SKM-1 (cell line): ENCODE measurements around the gene ZFP36L2.

Experiments used
- DNase-seq: peaks from one replicate; lab custom pipeline; 2025; ENCODE audit not compliant: unreplicated experiment; lab: John Stamatoyannopoulos, UW

ZFP36L2 gene, protein sequence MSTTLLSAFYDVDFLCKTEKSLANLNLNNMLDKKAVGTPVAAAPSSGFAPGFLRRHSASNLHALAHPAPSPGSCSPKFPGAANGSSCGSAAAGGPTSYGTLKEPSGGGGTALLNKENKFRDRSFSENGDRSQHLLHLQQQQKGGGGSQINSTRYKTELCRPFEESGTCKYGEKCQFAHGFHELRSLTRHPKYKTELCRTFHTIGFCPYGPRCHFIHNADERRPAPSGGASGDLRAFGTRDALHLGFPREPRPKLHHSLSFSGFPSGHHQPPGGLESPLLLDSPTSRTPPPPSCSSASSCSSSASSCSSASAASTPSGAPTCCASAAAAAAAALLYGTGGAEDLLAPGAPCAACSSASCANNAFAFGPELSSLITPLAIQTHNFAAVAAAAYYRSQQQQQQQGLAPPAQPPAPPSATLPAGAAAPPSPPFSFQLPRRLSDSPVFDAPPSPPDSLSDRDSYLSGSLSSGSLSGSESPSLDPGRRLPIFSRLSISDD

DNA sequence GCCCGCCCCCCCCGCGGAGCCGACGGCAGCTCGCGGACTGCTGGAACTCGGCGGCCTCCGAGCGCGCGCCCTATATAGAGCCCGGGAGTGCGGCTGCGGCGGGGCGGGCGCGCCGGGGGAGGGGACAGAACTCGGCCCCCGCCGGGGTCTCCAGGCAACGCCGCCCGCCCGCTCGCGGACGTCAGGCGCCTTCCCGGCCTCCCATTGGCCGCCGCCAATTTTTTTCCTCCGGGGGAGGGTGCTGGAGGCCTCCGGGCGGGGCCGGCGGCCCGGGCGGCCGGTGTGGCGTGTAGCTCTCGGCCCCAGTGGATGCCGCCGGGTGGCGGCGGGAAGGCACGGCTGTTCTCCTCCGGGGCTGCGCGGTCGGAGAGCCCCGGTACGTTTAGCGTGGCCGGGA, at the start of gene ZFP36L2:
TSS of gene ZFP36L2 (minus strand) at position 49 of the 397 bp plus-strand sequence. CDS start 291 bp downstream, outside the sequence.
- peak; percentile 82 for DNase-seq

DNA sequence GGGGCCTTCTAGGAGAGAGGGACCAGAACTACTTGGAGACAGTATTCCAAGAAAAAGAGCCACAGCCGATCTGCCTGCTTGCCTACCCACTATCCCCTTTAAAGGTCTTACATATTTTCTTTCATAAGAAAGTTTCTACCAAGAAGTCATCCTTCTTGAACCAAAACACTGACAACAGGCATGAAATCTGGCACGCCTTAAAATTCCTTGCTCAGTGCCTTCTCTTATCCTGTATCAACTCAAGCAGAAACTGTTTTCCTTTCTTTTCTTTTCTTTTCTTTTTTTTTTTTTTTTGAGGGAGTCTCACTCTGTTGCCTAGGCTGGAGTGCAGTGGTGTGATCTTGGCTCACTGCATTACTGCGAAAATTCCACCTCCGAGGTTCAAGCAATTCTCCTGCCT, 48.3 kb upstream of the ZFP36L2 start:
- no peak for DNase-seq

DNA sequence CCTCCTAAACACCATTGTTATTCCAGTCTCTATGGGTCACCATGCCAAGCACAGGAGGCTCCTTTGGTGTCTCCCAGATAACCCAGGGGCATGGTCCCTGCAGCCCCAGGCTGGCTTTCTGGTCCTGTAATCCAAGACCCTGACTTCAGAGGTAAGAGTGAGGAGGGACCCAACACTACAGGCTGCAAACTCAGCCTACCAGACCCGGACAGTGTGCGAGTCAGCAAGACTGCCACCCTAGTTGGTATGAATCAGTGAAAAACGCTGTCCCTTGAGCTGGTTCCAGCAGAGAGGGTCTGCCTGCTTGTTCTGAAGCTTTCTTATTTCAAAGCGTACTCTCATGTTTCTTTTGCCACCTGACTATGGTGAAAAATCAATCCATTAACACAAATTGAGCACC, 47.6 kb upstream of the ZFP36L2 start:
- no peak for DNase-seq

DNA sequence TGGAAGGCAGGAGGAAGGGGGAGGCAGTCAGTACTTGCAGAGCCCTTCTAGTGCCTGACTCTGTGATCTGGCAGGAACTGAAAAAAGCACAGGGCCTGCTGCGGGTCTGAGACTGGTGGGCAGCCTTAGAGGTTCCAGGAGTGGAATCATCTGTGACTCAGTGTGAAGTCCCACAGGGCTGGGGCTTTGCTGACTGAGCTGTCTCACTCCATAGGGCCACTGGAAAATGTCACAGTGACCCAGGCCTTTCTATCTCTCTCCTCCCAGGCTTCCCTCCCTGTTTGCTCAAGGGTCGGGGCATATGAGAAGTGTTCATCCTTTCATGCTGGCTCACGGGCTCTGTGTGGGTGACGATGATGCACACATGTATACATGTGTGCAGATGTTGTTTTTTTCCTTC, 47.1 kb upstream of the ZFP36L2 start:
- no peak for DNase-seq

DNA sequence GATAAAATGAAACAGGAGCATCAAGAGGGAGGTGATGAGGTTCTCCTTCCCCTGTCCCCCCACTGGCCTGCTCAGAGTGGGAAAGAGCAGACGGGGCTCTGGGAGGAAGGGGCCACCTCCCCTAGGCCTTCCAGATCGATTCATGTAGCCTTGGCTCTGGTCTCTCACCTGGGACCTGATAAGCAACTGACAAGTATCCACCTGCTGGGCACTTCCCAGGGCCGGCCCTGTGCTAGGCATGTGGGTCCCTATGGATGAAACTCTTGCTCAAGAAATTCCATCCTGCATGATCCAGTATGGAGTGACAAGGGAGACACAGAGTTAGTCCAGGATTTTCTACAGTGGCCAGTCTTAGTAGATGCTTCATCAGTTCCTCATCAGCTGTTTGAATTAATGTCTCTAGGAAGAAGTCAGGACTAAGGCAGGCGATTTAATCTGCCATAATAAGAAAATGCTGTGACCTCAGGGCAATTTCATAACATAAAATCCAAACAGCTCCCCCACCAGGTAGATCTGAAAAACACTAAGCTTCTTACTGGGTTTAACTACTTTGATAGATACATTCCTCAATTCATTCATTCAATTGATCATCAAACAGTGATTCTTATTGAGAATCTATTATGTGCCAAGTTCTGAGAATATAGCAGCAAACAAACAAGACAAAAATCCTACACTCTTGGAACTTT, 44.7 kb upstream of the ZFP36L2 start:
- no peak for DNase-seq

DNA sequence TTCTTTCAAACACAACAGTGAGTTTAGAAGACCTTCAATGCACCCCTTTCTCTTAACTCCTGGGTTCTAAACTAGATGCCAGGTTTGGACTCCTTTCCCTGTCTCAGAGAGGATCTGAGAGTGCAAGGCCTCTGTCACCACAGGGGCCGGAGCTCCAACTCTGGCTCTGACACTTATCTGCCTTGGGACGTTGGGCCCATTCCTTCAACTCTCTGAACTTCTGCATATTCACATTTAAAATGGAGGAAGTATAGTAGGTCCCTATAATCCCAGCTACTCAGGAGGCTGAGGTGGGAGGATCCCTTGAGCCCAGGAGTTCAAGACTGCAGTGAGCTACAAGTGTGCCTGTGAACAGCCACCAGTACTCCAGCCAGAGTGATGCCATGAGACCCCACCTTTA, 44.1 kb upstream of the ZFP36L2 start:
- no peak for DNase-seq

DNA sequence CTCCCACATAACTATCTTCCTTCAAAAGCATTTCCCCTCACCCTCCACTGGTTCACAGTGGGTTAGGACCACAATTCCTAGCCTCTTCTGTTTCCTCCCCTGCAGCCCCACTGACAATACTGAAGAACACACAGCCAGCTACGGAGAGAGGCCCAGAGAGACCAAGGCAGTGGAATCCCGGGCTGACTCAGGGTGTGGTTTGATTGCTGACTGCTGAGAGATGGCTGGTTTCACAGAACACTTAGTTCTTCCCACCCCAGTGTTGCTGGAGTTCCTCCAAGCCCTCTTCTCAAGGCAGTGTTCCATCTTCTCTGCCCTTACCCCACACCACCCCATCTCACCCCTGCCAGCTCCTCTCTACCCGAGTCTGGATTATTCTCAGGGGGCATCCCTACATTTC, 43.3 kb upstream of the ZFP36L2 start:
- DNase-seq: no peak

DNA sequence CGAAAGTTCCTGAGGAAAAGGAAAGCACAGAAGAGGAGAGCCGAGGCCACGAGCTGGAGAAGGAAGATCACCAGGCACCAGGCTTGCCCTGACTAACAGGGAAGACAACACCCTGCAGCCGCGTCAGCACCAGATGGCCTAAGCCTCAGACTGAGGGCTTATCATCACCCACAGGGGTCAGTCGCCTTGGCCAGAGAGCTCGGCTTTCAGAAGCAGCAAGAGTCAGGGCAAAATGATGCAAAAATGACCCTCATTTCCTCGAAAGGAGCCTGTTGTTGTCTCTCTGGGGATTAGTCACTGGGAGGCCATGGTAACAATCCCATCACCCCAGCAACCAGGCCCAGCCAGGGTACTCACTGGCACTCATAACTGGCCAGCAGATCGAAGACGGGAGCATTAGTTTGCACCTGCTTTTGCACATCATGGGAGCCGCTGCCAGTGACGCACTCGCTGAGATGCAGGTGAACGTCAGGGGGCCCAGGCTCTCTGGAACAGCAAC, 42.7 kb upstream of the ZFP36L2 start:
- no peak for DNase-seq

DNA sequence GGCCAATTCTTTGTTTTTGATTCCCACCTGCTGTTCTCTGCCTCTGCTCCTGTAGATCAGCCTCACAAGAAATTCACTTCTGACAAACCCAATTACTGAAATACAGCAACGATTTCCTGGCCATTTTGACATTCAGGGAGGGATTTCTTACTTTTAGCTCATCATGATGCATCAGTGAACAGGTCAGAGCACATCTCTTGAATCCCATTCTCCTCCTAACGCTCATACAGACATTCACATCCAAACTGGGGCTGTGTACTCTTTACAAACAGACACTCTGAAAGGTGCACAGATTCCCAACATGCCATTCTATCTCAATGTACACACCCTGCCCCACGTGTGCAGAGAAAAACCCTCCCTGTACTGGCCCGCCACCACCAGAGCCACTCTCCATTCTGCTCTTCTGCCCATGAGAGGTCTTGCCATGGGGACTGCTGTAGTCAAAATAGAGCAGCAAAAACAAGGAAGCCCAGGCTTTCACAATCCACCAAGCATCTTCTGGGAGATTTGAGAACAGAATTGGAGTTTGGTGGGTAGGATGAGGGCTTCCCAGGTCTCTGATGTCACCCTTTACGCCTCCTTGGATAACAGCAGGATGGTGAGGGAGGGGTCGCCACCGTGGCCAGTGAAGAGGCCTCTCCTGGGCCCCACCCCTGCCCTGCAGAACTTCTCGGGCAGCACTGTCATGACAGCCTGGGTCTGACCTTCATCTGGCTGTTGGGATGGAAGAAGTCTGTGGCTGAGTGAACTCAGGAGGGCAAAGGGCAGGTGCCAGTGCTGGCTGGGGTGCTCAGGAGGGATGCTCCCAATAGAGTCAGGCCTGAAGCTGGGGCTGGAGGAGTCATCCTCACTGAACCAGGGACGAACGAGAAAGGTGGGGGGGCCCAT, 41.9 kb upstream of the ZFP36L2 start:
- DNase-seq: no peak

DNA sequence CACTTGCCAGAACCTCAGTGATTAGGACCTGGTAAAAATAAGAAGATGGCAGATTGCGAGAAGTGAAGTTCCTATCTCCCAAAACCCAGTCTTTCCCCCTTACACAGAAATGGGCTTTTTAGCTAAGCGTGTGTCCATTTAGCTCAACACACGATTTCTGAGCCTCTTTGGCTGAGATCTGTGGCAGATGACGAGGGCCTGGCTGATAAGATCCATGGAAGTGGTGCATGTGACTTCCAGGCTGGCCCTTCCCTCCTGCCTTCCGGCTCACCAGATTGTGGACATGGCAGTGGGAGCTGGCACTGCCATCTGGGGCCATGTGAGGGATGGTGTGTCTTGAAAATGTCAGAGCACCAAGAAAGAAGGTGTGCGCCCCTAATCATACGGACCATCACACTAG, 41.0 kb upstream of the ZFP36L2 start:
- DNase-seq: no peak

DNA sequence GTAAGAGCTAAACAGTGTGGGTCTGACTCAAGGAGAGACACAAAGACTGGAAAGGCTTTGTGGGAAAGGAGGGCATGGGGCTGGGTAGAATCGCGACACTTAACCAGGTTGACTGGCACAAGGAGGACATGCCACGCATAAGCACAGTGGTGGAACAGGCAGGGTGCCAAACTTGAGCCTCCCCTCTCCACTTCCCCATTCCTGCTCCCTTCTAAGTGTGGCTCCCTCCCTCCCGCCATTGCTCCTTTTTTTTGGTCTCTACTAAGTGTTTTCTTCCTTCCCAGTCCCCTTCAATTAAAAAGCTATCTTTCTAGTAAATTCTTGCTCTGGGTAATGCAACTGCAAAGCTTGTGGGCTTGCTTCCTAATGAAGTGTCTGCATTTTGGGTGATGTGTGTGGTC, 40.3 kb upstream of the ZFP36L2 start:
- peak; percentile 17 for DNase-seq

DNA sequence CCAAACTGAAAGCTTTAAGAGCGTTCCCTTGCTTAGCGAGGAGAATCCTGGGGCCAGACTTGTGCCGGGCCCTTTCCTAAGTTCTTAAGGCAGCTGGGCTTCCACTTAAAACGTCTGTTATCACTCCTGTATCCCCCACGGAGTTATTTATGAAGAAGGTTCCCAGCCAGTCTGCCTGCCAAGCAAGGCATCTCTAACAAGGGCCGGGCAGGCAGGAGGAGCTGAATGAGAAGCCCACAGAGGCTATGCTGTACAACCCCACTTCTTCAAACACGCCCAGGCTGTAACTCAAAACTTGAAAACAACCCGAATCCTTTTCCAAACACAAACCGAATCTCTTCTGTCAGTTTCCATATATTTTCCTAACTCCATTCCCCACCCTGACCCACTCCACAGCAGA, 39.0 kb upstream of the ZFP36L2 start:
- DNase-seq: no peak

DNA sequence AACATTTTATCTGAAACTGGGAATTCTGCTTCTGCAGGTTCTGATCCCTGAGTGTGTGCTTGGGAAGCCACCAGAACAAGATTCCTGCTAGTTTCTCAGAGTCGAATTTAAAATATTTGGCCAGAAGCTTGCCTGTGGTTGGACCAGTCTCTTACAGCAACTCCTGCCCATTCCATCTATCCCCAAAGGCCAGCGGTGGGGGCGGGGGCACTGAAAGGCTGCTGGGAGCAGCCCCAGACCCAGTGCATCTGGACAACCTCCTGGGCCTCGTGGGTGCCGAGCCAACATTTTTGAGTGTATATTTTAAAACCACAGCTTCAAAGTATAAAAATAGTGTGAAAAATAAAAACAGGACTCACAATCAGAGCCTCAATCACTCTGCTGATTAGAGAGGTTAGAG, 38.6 kb upstream of the ZFP36L2 start:
- no peak for DNase-seq

DNA sequence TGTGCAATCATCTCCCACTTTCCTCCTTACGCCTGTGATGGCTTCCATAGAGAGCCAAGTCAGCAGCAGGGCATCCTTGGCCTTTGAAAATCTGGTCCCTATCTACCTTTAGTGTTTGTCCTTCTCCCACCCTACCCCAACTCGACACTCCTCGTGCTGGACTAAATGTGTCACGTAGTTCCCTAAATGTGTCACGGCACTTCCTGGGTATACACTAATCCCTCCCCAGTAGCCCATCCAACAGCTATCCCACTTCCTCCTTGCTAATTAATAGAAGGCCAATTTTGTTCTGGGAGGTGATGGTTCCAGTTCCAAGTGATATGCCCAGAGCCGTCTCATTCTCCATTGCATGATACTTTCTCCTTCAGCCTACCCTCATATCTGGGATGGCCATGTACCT, 36.5 kb upstream of the ZFP36L2 start:
- DNase-seq: no peak

DNA sequence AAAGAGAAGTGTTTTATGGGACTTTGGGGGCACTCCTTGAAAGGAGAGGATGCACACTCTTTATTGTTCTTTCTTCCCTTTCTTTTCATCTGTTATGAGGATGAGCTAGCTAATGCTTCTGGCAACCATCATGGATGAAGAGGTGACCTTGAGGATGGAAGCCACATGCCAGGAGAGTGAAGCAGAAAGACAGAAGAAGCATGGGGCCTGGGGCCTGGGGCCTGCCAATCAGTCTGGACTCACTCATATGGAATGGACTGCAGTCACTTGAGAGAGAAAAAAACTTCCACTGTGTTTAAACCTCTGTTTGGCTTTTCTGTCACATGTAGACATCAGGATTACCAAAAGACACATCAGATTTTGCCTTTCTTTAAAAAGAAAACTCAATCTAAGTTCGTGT, 35.8 kb upstream of the ZFP36L2 start:
- no peak for DNase-seq

DNA sequence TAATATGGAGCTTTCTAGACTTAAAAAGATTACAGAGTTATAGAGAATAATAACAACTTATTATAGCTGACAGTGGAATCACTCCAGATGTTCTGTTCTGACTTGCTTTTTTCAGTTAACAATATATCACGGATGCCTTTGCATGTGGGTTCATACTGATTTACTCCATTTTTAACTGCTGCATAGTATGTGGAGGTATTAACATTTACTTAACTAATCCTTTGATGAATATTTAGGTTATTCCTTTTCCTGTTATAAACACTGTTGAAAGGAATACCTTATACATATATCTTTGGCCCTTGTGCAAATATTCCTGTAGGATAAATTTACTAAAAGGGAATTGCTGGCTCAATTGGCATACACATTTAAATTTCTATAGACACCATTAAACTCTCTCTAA, 33.1 kb upstream of the ZFP36L2 start:
- DNase-seq: no peak

DNA sequence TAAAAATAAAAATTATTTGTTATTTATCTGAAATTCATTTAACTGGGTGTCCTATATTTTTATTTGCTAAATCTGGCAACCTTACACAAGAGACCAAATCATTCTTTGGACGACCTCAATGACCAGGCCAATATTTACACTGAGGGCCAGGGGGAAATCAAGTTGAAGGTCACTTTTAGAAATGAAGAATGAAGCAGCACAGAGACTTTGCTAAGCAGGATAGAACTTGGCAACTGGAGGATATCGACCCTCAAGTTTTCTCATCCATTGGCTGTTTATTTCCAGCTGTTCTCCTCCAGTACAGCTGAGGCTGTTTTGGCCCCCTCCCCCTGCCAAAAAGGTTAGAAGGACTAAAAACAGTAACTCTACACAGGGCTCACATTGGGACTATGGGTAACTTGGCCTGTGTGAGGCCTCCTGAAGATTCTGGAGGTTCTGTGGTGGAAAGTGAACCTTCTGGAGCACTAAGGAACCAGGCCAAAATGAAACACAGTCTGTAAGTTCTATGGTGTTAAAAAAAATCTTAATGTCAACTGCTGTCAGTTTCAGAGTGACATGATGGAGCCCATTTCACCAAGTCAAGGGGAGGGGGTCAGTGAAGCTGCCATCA, 32.2 kb upstream of the ZFP36L2 start:
- no peak for DNase-seq

DNA sequence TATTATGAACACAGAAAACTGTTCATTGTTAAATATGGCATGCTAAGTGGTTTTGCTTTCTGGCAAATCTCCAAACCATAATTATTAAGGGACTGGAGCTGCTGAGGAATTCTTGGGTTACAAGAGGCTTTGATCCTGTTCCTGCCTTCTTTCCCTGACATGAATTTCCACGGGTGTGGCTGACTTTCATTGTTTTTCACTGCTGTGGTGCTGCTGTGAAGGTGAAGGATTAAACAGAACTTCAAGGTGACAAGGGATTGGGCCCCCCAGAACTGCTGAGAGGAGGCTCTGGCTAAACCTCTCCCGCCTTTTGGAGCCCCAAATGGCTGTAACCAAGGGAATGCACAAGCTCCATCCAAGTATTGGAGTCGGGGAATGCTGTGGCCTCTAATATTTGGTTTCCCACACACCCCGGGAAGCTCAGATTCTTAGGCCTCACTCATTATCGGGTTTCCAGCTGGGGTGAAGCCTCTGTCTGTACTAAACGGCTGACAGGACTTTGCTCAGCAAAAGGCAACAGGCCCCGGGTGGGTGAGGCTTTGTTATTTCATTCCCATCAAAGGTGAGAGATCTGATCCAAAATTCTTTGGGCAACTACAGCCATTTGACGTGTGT, 29.0 kb upstream of the ZFP36L2 start:
- no peak for DNase-seq

DNA sequence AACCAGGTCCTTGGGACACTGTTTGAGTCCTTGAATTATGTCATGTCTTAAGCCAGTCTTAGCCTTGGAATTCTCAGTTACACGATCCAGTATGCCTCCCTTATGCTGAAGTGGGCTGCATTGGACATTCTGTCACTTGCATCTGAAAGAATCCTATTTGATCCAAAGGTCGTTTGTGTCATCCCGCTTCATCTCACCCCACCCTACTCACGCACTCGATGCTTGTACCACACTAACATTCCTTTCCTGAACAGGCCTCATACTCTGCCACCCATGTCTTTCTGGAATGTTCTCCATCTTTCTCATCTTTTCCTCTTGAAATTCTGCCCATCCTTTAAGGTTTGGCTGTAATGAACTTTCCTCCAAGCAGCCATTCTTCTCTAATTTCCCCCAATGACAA, 27.9 kb upstream of the ZFP36L2 start:
- DNase-seq: no peak

DNA sequence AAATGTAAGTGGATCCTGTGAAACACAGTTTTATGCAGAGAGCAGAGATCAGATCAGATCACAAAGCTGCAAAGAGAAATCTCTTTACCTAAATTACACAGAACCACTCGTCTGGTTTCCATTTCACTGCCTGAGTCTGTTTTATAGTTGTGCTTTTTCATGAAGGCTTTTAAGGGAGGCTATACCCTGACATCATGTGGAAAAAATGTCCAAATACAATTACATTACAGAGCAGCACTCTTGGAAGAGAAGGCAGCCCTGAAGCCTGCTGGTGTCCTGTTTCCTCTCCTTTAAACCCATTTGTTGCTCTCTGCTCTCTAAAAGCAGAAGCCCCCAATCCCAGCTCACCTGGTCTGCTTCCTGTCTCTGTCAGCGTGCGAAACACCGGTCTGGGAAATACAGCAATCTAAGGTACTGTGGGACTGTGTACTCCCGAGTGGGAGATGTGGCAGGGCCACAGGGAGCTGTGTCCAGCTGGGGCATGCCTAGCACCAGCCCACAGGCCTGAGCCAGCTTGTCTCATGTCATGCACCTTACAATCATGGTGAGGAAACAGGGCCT, 24.8 kb upstream of the ZFP36L2 start:
- DNase-seq: no peak
